Muscle of leg (tissue), 11 donors: ENCODE measurements around the gene NKX6-2. TPM values are rescaled to one million over a fixed set of nuclear protein-coding genes. Genes with fewer than 3 reads are reported as not detected.
"Not testable (repeated sequence)": the region's sequence is repeated elsewhere in the genome, so short reads cannot be mapped to it uniquely, and the experiment has no call there.

Experiments
- DNase-seq: peaks from one replicate; pipeline ENCODE4 v3.0.0; 2013
- H3K27ac ChIP-seq: one replicate; pipeline ENCODE4 v1.5.1; 2013; ENCODE audit warnings: mild to moderate bottlenecking, low read length, control low read depth
- H3K27me3 ChIP-seq: one replicate; pipeline ENCODE4 v1.6.1; 2013; ENCODE audit warnings: low read length; ENCODE audit not compliant: control insufficient read depth, insufficient read depth
- H3K36me3 ChIP-seq: one replicate; pipeline ENCODE4 v1.6.1; 2013; ENCODE audit warnings: low read length; ENCODE audit not compliant: control insufficient read depth, insufficient read depth
- H3K4me1 ChIP-seq: one replicate; pipeline ENCODE4 v1.6.1; 2013; ENCODE audit warnings: low read length; ENCODE audit not compliant: control insufficient read depth, insufficient read depth
- H3K4me3 ChIP-seq: one replicate; pipeline ENCODE4 v1.5.1; 2013; ENCODE audit warnings: low read length, control low read depth
- H3K9me3 ChIP-seq: replicated peaks from 2 replicates; pipeline ENCODE4 v1.6.1; 2013; ENCODE audit warnings: low read depth, low read length; ENCODE audit not compliant: control insufficient read depth
- WGBS: methylation state at CpG from one replicate; pipeline ENCODE4 v1.1.5; 2013; ENCODE audit warnings: missing lambda C conversion rate; ENCODE audit not compliant: insufficient coverage; 5-methylcytosine and 5-hydroxymethylcytosine counted together
- polyA plus RNA-seq, 8 donors: library from polyadenylated mRNA; unstranded; fragments of 120-200 nt; gene quantifications; one replicate each; pipeline versions ENCODE4 v1.2.1 to v1.2.3, GENCODE V29; 2013; ENCODE audit warnings: inconsistent platforms in 1 of 8, low replicate concordance in 1 of 8; ENCODE audit not compliant: insufficient read length in 8 of 8, insufficient read depth in 1 of 8
- total RNA-seq: library from RNA; stranded (reverse); fragments of 120-200 nt; gene quantifications from one replicate; pipeline ENCODE4 v1.2.4, GENCODE V29; 2013

Gene NKX6-2
- total and polyA plus RNA-seq, 9 donors, result 4.6 to 15.5 (median 7.0) TPM; not detected in 1

DNA sequence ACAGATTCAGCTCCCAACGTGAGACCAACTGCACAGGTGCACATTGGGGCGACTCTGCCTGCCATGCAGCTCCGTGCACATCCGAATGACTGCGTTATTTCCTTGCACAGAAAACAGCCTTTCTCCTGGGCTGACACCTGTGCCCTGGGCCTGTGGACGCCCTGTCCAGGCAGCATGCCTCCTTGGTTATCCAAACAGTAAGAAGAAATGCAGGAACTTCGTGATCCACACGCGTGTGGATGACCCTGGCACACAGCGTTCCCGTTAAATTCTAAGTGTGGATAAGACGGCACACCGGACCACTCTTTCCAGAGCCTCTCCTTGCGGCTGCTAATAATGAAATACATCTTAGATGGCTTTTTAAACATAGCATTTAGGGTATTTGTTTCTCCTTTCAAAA lies 39.6 kb downstream of the NKX6-2 start:
- no peak overlapping the region for H3K27ac ChIP-seq
- no peak for DNase-seq
- no peaks in the 10 kb centered on the region for H3K27me3 ChIP-seq
- no peaks in the 10 kb centered on the region for H3K9me3 ChIP-seq
- 79% methylated on average over 9 of the region's 14 CpGs for WGBS
- no peak overlapping the region for H3K4me3 ChIP-seq
- H3K4me1 ChIP-seq, result peaks cover 25% of the 10 kb centered on the region
- H3K36me3 ChIP-seq, result peaks cover 20% of the 10 kb centered on the region

DNA sequence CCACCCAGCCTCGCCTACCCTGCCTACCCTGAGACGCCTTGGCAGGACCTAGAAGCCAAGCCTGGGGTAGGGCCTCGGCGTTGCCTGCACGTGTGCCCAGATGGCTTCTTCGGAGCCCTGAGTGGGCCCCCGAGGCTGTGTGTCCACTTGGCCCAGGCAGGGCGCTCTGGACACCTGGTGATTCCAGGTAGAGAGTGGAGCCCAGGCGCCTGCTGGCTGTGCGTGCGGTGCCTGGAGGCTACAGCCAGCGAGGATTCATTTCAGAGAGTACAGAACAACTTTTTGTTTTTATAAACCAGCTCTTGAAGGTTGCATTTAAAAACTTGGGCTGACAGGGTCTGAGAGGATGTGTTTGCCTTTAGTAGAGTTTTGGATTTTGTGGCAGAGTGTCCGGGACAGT lies 40.0 kb downstream of the NKX6-2 start:
- WGBS, result 91% methylated on average over 10 of the region's 13 CpGs
- no peak overlapping the region for H3K27ac ChIP-seq
- peaks cover 23% of the 10 kb centered on the region for H3K36me3 ChIP-seq
- DNase-seq, result no peak
- peaks cover 25% of the 10 kb centered on the region for H3K4me1 ChIP-seq
- H3K9me3 ChIP-seq, result no peaks in the 10 kb centered on the region
- no peak overlapping the region for H3K4me3 ChIP-seq
- no peaks in the 10 kb centered on the region for H3K27me3 ChIP-seq

DNA sequence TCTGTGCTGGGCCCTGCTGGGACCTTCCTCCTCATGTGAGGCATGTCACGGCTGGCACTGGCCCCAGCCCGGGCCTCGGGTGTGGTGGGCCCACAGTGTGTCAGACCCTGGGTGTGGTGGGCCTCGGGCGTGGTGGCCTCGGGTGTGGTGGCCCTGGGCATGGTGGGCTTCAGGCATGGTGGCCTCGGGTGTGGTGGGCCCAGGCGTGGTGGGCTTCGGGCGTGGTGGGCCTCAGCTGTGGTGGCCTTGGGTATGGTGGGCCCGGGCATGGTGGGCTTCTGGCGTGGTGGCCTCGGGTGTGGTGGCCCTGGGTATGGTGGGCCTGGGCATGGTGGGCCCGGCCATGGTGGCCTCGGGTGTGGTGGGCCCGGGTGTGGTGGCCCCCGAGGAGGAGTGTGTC lies 40.4 kb downstream of the NKX6-2 start:
- Histone ChIP-seq H3K4me3 (no peak overlapping the region), H3K27me3 (no peaks in the 10 kb centered on the region), H3K36me3 (peaks cover 20% of the 10 kb centered on the region), H3K4me1 (peaks cover 25% of the 10 kb centered on the region), H3K9me3 (no peaks in the 10 kb centered on the region), H3K27ac (no peak overlapping the region)
- 97% methylated on average over 14 of the region's 17 CpGs for WGBS
- no peak for DNase-seq

DNA sequence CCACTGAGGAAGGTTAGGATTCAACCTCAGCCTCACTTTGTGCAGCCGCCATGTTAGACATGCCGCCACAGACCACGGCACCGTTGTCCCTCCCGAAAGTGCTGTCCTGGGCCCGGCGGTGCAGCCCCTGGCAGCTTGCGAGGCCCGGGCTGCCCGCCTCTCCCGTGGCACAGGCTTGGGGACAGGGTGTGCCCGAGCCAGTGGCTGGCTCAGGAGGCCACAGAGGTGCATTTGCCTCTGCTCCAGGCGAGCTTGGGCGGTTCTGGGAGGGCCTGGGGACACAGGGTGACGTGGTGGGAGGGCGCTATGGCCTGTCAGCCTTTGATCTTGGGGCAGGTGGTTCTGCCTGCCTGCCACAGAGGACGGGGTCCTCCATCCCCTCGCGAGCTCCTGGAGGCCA lies 41.1 kb downstream of the NKX6-2 start:
- Histone ChIP-seq H3K27ac (no peak overlapping the region), H3K36me3 (peaks cover 14% of the 10 kb centered on the region), H3K27me3 (no peaks in the 10 kb centered on the region), H3K9me3 (no peaks in the 10 kb centered on the region), H3K4me3 (no peak overlapping the region), H3K4me1 (peaks cover 25% of the 10 kb centered on the region)
- 95% methylated on average over 18 of the region's 19 CpGs for WGBS
- DNase-seq, result no peak

DNA sequence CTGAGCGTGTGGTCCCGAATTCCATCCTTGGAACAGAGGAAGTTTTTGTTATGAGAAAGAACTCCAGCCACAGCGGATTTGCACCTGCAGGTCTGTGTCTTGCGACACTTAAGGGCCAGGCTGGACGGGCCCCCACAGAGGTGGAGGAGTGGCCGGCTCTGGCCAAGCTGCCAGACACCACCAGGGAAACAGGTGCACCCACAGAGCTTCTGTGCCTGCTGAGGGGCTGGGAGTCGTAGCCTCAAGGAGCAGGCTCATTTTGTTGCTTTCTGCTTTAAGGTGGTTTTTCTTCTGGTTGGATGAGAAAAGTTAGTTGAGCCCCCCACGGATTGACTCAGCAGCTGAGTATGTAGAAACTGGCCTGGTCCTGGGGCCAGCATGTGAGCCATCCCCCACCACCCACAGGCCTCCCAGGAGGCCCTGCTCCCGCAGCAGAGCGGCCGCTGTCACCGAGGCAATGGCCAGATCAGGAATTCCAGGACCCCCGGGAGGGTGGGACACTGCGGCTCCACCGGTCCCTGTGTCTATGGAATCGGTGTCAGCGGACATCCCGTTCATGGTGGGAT lies 41.9 kb downstream of the NKX6-2 start:
- Histone ChIP-seq H3K9me3 (no peaks in the 10 kb centered on the region), H3K36me3 (peaks cover 9% of the 10 kb centered on the region), H3K27ac (no peak overlapping the region), H3K4me1 (peaks cover 33% of the 10 kb centered on the region), H3K4me3 (no peak overlapping the region), H3K27me3 (no peaks in the 10 kb centered on the region)
- 73% methylated on average over 13 of the region's 18 CpGs for WGBS
- DNase-seq, result no peak

DNA sequence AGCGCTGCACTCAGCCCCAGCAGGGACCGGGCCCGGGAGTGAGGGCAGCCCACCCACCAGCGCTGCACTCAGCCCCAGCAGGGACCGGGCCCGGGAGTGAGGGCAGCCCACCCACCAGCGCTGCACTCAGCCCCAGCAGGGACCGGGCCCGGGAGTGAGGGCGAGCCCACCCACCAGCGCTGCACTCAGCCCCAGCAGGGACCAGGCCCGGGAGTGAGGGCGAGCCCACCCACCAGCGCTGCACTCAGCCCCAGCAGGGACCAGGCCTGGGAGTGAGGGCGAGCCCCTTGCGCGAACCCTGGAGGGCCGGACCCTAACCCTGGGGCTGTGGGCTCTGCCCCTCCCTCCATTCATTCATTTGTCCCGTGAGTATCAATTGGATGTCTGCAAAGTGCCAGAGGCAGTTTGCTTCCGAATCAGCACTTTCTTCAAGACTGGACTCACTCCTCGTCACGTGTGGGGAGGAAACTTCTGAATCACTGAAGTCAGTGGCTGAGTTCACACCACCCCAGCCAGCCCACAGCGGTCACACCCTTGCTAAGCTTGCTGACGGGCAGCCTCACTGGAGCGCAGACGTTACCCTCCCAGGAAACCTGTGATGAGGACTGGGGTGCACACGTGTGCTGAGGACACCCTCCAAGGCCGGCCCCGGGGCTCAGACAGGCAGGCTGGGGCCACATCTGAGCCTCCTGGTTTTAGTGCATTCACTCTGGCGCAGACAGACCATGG lies 42.6 kb downstream of the NKX6-2 start:
- not testable (repeated sequence) for H3K27me3 ChIP-seq, H3K4me3 ChIP-seq, H3K27ac ChIP-seq, H3K9me3 ChIP-seq, H3K36me3 ChIP-seq
- H3K4me1 ChIP-seq, result peaks cover 36% of the 10 kb centered on the region
- peak; percentile 49 for DNase-seq
- 62% methylated on average over 24 of the region's 30 CpGs for WGBS

DNA sequence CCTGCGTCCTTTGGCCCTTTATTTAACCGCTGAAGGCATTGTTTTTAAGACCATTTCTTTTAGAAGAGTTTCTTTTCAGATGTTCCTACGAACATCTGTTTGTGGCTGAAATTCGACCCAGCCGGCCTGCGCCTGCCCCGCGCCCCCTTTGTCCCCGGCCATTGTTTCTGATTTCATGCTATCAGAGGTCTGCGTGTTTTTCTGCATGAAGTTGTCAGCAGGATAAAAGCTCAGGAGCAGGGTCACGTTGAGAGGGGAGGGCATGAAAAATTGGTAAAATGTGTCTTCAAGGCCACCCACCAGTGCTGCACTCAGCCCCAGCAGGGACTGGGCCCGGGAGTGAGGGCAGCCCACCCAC lies 43.1 kb downstream of the NKX6-2 start:
- H3K36me3 ChIP-seq, result peaks cover 9% of the 10 kb centered on the region
- no peaks in the 10 kb centered on the region for H3K9me3 ChIP-seq
- no peak for DNase-seq
- 45% methylated on average over 2 of the region's 12 CpGs for WGBS
- no peaks in the 10 kb centered on the region for H3K27me3 ChIP-seq
- H3K4me1 ChIP-seq, result peaks cover 36% of the 10 kb centered on the region
- no peak overlapping the region for H3K27ac ChIP-seq
- H3K4me3 ChIP-seq, result no peak overlapping the region

DNA sequence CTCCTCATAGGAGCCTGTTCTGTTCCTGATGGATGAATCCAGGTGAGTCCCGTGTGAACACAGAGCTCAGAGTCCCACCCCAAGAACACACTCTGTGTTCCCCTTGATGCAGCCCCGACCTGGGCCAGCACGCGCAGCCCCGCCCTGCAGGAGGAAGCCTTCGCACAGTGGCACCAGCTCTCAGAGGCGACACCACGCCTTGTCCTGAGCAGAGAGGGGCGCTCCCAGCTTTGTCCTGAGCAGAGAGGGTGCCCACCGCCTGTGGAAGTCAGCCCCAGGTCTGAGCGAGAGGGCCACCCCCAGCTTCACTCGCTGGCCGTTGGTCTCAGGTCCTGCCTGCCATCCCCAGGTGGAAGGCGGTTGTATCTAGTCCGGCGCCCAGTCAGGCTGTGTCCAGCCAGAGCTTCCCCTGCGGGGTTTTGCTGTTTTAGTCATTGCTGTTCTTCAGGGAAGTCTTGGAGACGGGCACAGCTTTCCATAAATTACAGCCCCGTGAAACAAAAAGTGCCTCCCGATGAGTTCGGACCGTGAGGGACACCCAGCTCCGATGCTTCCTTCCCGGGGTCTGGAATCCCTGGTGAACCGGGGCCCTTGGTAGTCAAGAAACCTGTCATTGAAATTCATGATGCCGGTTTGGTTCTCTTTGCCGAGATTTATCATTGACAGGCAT lies 43.6 kb downstream of the NKX6-2 start:
- Histone ChIP-seq H3K36me3 (peaks cover 9% of the 10 kb centered on the region), H3K27me3 (no peaks in the 10 kb centered on the region), H3K27ac (no peak overlapping the region), H3K4me1 (peaks cover 36% of the 10 kb centered on the region), H3K9me3 (no peaks in the 10 kb centered on the region), H3K4me3 (no peak overlapping the region)
- WGBS, result 68% methylated on average over 24 of the region's 27 CpGs
- DNase-seq, result no peak

DNA sequence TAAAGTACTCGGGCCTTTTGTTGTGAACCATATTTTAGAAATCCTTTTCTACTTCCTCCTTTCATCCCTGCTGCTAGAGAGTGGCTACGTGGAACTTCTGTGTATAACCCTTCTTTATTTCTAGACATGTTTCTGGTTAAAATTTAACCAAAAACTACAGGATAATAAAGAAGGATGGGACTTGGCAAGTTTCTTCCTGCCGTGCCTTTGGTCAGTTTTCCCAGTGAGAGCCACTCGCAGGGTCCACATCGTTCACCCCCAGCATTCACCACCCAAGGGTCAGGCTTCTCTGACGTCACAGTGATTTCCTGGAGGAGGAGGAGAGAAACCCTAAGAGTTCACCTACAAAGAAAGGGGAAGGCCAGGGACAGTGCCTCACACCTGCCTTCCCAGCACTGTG lies 45.4 kb downstream of the NKX6-2 start:
- Histone ChIP-seq H3K27ac (no peak overlapping the region), H3K9me3 (no peaks in the 10 kb centered on the region), H3K36me3 (peaks cover 17% of the 10 kb centered on the region), H3K4me1 (peaks cover 30% of the 10 kb centered on the region), H3K4me3 (no peak overlapping the region), H3K27me3 (no peaks in the 10 kb centered on the region)
- no CpG with 5 or more reads among the region's 6 CpGs for WGBS
- no peak for DNase-seq

DNA sequence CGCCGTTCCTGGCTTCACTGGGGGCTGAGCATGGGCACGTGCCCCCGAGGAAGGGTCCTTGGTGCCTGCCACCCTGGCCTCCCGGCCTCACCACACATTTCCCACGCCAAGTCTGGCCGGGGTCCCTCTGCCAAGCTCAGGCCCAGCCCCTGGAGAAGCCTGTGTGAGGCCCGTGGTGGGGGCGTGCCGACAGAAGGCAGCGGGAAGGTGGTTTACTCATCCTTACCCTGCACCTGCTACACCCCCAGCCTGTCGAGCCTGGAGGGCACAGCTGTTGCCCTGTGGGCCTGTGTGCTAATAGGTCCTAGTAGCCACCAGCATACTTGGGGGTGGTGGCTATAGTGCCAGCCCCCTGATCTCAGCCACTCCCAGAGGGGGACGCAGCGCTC lies 46.7 kb downstream of the NKX6-2 start:
- peaks cover 29% of the 10 kb centered on the region for H3K4me1 ChIP-seq
- no peak for DNase-seq
- WGBS, result 89% methylated on average over 11 of the region's 14 CpGs
- no peak overlapping the region for H3K4me3 ChIP-seq
- H3K27me3 ChIP-seq, result no peaks in the 10 kb centered on the region
- H3K9me3 ChIP-seq, result no peaks in the 10 kb centered on the region
- H3K27ac ChIP-seq, result no peak overlapping the region
- H3K36me3 ChIP-seq, result peaks cover 21% of the 10 kb centered on the region
